ENCODE data around the gene RNF169. TPM values are rescaled to one million over a fixed set of nuclear protein-coding genes. Genes with fewer than 3 reads are reported as not detected.
A peak's percentile ranks its signal among the peaks of the same experiment; 100 is the strongest.
"Not testable (repeated sequence)": the region's sequence is repeated elsewhere in the genome, so short reads cannot be mapped to it uniquely, and the experiment has no call there.

Gene RNF169
- total RNA-seq, 1 donor: 15.9 TPM

- DNase-seq (ENCODE audit: low read depth in 2 of 3, low spot score in 2 of 3): peak in 2 of 3 donors; percentile 11 to 25
These were observed 69.8 kb downstream of the RNF169 start for GRCh38 chr11:74818283-74818946.

DNA sequence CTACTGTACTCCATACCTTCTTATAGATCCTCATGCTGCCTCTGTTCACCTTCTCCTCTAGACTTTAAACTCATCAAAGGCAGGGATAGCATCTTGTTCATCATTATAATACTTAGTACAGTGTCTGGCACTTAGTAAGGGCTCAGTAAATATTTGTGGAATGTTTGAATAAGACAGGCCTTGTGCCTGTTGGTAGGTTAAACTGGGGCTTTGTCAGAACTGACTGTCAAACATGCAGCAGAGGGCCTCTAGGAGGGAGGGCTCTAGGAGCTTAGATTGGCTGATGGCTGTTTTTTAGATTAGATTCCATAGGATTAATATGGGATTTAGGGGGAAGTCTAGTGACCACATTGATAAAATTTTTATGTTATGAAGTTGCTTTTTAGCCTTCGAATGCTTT lies 70.8 kb downstream of the RNF169 start:
- no peak for DNase-seq (ENCODE audit: low read depth in 2 of 3, low spot score in 2 of 3)

DNA sequence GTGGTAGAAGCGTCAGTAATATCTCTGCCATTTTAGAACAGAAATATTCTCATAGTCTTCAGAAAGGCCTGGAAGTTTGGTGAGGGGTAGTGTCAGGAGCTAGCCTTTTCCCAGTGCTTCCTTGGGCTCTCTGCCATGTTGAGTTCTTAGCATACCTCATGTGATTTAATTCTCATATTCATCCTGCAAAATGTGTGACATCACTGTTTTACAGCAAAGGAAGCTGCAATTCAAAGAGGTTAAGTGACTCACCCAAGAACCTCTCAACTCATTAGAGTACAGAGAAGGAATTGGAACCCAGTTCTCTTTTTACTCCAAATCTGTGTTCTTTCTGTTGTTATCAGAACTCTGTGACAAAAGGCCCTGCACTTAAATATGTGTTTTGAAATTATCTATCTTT lies 72.1 kb downstream of the RNF169 start:
- no peak for DNase-seq (ENCODE audit: low read depth in 2 of 3, low spot score in 2 of 3)

- DNase-seq (ENCODE audit: low read depth in 2 of 3, low spot score in 2 of 3): no peak
These were observed 73.5 kb downstream of the RNF169 start for GRCh38 chr11:74822170-74822569.

GRCh38 chr11:74824285-74824982 lies 75.8 kb downstream of the RNF169 start:
- DNase-seq (ENCODE audit: low read depth in 2 of 3, low spot score in 2 of 3): no peak

DNA sequence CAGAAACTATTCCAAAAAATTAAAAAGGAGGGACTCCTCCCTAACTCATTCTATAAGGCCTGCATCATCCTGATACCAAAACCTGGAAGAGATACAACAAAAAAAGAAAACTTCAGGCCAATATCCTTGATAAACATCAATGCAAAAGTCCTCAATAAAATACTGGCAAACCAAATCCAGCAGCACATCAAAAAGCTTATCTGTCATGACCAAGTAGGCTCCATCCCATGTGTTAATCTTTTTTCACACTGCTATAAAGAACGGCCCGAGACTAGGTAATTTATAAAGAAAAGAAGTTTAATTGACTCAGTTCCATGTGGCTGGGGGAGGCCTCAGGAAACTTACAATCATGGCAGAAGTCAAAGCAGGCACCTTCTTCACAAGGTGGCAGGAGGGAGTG lies 76.9 kb downstream of the RNF169 start:
- not testable (repeated sequence) for DNase-seq (ENCODE audit: low read depth in 2 of 3, low spot score in 2 of 3)

- DNase-seq (ENCODE audit: low read depth in 2 of 3, low spot score in 2 of 3): no peak
These were observed 78.3 kb downstream of the RNF169 start for GRCh38 chr11:74826901-74827300.

DNA sequence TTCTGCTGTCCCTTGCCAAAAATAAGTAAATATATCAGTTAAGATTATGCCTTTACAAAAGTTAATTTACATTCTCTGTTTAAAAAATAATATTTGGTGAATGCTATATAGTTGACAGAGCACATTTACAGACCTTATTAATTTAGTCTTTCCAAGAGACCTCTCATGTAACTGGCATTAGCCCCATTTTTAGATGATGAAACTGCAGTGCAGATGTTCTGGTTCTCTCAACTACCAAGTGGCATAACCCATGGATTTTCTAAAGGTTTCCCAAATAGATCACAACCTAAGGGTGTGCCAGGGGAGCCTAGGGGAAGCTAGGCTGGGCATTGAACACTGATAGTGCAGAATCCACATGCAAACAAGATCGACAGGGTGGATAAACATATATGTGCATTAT lies 88.5 kb downstream of the RNF169 start:
- no peak for DNase-seq (ENCODE audit: low read depth in 2 of 3, low spot score in 2 of 3)

- DNase-seq (ENCODE audit: low read depth in 2 of 3, low spot score in 2 of 3): no peak
These were observed 89.5 kb downstream of the RNF169 start for GRCh38 chr11:74838188-74838587.

GRCh38 chr11:74839446-74839845 lies 90.8 kb downstream of the RNF169 start:
- no peak for DNase-seq (ENCODE audit: low read depth in 2 of 3, low spot score in 2 of 3)

GRCh38 chr11:74839971-74840370 lies 91.3 kb downstream of the RNF169 start:
- no peak for DNase-seq (ENCODE audit: low read depth in 2 of 3, low spot score in 2 of 3)

DNA sequence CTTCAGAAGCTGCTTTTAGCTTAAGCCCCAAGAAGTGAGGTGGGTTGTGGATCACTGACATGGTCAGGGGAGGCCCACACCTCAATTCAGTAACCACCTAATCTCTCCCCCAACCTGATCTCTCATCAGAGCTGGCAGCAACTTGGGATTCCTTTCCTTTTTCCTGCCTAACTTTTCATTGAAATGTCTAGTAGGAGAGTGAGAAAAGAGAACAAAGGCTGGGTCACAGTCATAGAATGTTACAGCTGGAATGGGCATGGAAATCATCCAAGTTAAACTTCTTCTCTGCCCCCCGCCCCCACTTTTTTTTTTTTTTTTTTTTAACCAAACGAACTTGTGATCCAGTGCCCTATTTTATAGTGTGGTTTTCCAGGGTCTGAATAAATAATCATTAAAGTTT lies 91.8 kb downstream of the RNF169 start:
- DNase-seq (ENCODE audit: low read depth in 2 of 3, low spot score in 2 of 3): no peak

DNA sequence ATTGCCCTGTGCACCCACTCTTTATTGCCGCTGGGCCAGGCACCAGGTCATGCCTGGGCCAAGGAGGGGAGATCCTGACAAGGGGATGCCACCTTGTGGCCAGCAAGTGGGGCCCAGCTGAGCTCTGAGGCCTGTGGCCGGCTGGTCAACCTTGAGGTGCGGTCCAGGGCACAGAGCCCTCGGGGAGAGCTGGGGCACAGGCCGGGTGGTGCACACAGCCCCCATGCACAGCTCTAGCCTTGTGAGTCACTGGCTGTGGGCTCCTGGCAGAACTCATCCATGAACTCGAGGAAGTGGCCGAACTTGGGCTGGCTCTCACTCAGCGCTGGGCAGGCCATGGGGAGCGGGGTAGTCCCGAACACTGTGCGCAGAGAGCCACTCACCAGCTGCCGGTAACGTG lies 94.3 kb downstream of the RNF169 start:
- no peak for DNase-seq (ENCODE audit: low read depth in 2 of 3, low spot score in 2 of 3)

- no peak for DNase-seq (ENCODE audit: low read depth in 2 of 3, low spot score in 2 of 3)
These were observed 95.4 kb downstream of the RNF169 start for GRCh38 chr11:74844072-74844471.

DNA sequence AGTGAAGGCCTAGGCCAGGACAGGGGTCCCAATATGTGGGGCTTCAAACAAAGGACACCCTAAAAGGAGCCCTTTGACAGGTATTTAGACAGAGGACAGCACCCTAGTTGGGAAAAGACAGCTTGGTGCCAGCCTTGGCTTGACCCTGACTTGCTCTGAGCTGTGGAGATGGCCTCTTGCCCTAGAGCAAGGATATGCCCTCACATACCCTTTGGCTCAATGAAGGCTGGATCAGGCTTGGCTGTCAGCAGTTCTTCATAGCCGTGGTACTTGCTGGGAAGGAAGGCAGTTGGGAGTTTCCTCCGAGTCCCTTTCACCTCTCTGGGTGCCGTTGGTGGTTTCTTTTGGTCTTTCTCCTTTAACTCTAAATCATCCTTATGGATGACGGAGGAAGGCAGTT lies 96.2 kb downstream of the RNF169 start:
- DNase-seq (ENCODE audit: low read depth in 2 of 3, low spot score in 2 of 3): no peak

GRCh38 chr11:74845978-74846517 lies 97.4 kb downstream of the RNF169 start:
- no peak for DNase-seq (ENCODE audit: low read depth in 2 of 3, low spot score in 2 of 3)

DNA sequence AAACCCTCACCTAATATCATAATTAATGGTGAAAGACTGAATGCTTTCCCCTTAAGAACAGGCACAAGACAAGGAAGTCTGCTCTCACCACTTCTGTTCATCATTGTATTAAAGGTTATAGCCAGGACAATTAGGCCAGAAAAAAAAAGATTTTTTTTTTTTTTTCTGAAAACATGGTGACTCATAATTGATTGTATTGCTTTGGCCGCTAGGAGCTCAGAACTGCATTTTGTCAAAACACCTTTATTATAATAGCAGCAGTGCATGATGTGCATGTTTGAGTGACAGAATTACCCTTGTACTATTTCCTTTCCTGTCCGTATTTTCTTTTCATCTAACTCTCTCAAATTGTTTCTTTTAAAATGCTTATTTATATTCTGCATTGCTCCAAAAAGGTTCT lies 98.1 kb downstream of the RNF169 start:
- DNase-seq (ENCODE audit: low read depth in 2 of 3, low spot score in 2 of 3): no peak

GRCh38 chr11:74847395-74847794 lies 98.7 kb downstream of the RNF169 start:
- DNase-seq (ENCODE audit: low read depth in 2 of 3, low spot score in 2 of 3): no peak

GRCh38 chr11:74847895-74848294 lies 99.2 kb downstream of the RNF169 start:
- DNase-seq (ENCODE audit: low read depth in 2 of 3, low spot score in 2 of 3): no peak

GRCh38 chr11:74849525-74850391 lies 101.1 kb downstream of the RNF169 start:
- no peak for DNase-seq (ENCODE audit: low read depth in 2 of 3, low spot score in 2 of 3)

DNA sequence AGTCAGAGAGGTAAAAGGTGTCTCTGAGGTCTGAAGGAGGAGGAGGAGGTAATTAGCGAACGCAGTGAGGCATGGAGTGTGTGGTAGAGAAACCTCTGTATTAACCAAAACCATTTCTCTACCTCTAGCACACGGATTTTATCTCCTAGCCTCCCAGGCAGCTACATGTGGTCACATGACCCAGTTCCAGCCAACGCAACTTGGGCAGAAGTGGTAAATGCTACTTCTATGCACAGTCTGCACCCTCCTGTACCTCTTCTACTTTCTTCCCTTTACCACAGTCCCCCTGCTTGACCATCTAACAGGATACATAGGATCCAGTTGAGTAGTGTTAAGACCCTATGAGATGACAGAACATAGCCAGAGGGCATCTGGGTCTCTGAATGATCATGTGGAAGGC lies 104.6 kb downstream of the RNF169 start:
- DNase-seq (ENCODE audit: low read depth in 2 of 3, low spot score in 2 of 3): no peak
